Endothelial cell of umbilical vein (primary cell): ENCODE data around the gene OR6B3.

Experiments
- EZH2 ChIP-seq: IDR thresholded peaks from 2 replicates; pipeline ENCODE4 v1.6.1; 2012; ENCODE audit warnings: borderline replicate concordance, low read depth, mild to moderate bottlenecking, moderate library complexity, low read length, inconsistent platforms; ENCODE audit not compliant: severe bottlenecking
- POLR2A ChIP-seq: IDR thresholded peaks from 2 replicates; pipeline ENCODE4 v1.6.1; 2012; ENCODE audit warnings: low read depth, mild to moderate bottlenecking, control low read depth, low read length

GRCh38 chr2:240051697-240052096 is 1.6 kb downstream of the OR6B3 start:
- TF ChIP-seq EZH2 = no peak
- no peak for TF ChIP-seq POLR2A
